GM19193 (cell line): ENCODE results near the gene VMP1.
A peak's percentile ranks its signal among the peaks of the same experiment; 100 is the strongest.

ENCODE experiments used
- POLR2A ChIP-seq: IDR thresholded peaks from 4 replicates; pipeline ENCODE4 v1.6.1; 2011; ENCODE audit not compliant: insufficient read depth, insufficient read length; ENCODE audit errors: extremely low read depth

The VMP1 gene

DNA sequence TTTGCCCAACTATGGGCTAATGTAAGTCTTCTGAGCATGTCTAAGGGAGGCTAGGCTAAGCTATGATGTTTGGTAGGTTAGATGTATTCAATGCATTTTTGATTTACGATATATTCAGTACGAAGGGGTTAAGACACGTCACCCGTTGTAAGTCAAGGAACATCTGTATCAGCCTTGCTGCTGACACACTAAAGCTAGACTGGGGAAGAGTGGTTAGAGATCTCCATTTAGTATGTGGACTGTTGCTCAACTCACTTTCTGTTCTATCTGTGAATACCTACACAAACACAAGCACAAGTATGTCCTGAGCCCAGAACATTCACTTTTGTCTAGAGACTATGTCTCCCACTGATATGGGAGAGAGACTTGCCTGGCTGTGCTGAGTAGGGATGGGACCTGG is 71.5 kb downstream of the VMP1 start:
- TF ChIP-seq POLR2A: no peak

DNA sequence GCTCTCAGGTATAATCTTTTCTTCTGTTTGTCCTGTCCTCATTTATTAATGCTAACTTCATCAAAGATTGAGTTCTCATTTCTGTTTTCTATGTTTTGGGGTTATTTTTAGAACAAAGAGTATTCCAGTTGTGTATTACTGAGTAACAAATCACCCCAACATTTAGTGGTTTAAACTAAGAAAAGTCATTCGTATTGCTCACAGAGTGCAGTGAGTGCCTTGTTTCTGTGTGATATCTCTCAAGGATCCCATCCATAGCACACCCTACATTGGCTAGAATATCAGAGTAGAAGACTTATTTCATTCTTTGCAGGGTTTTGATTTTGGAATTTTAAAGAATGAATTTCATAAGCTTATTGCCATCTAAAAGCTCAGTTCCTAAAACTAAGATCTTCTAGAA is 72.1 kb downstream of the VMP1 start:
- TF ChIP-seq POLR2A: no peak

DNA sequence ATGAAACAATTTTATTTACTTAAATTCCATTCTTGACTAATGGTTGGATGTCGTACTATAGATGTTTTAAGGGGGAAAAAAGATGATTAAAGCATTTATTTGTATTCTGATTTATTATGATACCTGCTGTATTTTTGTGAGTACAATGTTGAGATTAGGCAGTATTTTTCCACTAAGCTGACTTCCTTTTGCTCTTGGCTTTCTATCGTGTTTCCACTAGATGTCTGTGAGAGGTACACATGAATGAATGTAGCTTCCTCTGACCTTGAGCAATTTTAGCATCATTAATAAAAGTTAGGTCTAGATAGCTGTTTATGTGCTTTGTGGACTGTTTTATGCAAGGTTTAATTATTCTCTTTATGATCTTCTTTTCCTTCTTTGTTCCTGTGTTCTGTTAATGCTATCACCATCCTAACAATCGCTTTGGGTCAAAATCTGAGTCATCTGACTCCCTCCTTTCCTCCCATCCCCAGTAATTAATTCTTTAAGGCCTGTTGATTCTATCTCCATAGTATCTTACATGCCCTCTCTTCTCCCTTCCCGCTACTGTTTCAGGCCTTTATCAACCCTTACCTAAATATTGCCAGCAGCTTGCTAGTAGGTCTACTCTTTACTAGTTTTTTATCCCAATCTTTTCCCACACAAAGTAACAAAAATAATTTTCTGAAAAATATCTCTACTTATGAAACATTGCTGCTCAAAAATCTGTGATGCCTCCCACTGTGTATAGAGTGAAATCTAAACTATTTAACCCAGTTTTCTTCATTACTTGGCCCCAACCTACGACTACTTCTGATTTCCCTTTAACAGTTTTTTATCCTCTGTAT is 76.0 kb downstream of the VMP1 start:
- no peak for TF ChIP-seq POLR2A

DNA sequence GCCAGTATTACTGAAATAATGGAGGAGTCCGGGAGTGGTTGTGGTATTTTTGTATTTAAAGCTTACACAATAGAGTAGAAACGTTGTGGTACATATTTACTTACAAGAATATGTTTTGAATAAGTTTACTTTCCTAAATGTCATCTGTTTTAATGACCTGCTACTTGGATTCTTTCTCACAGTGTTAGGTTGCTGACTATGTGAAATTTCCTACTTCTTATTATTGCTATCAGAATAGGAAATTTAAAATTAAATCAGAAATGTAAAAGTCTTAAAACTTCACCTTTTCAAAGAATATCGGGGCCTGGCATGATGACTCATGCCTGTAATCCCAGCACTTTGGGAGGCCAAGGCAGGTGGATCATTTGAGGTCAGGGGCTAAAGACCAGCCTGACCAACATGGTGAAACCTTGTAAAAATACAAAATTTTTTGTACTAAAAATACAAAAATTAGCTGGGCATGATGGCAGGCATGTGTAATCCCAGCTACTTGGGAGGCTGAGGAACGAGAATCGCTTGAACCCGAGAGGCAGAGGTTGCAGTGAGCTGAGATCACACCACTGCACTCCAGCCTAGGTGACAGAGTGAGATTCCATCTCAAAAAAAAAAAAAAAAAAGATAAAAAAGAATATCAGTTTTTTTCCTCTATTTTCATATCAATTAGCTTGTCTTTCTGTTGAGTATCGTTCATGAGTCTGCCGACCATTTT is 77.8 kb downstream of the VMP1 start:
- TF ChIP-seq POLR2A: no peak

DNA sequence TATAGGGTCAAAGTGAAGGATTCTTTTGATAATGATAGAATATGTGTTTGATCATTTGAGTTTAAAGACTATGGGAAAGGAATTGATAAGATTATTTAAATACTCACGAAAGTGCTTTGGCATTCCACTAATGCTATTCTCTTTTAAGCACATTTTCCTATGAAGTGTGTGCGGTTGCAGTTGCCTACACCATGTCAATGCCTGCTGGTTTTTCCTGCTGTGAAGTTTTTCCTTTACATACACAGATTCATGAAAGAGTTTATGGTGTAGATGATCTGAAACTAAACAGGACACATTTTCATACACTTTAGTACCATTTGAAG is 78.7 kb downstream of the VMP1 start:
- TF ChIP-seq POLR2A: no peak

DNA sequence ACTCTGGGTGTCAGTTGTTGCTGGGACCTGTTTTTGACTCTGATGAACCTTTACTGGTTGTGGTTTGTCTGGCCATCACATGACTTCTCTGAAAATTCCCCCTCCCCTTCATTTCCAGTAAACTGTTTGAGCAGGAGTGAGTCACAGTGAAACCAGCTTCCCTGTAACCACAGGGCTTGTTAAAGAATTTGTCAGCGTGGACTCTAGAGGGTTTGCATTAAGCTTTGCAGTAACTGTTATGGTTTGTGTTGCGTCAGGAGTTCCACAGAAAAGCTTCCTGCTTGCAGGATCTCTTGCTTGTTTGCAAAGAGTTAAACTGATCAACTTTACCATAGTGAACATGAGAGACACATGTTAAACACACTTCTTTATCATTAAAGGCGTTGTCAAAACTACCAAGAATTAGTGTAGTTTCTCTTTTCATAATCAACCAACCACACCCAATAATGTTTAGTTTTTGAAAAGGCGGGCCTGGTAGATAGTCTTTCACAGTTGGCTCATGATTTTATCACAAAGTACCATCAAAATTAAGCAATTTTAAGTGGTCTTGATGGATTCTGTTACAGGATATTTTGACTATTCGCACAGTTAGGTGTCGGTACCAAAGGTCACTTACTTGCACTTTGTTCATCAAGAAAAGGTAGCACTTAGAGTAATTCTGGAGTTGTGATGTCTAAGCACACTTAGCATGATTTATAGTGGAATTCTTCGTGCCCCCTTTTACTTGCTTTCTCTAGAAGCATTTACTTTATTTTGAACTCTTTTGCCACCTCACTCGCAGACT is 79.3 kb downstream of the VMP1 start:
- TF ChIP-seq POLR2A: peak; percentile 49

DNA sequence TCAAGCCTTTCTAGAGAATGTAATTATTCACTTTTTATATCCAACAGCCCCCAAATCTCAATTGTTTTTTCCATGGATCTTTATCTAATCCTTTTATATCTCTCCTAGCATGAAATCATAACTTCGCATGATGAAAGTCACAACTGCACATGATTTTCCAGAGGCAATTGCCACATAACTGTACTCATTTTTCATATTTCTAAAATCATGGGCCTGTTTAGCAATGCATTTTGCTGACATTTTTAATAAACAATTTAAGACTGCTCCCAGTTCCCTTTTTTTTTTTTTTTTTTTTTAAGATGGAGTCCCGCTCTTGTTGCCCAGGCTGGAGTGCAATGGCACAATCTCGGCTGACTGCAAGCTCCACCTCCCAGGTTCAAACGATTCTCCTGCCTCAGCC is 83.5 kb downstream of the VMP1 start:
- no peak for TF ChIP-seq POLR2A

DNA sequence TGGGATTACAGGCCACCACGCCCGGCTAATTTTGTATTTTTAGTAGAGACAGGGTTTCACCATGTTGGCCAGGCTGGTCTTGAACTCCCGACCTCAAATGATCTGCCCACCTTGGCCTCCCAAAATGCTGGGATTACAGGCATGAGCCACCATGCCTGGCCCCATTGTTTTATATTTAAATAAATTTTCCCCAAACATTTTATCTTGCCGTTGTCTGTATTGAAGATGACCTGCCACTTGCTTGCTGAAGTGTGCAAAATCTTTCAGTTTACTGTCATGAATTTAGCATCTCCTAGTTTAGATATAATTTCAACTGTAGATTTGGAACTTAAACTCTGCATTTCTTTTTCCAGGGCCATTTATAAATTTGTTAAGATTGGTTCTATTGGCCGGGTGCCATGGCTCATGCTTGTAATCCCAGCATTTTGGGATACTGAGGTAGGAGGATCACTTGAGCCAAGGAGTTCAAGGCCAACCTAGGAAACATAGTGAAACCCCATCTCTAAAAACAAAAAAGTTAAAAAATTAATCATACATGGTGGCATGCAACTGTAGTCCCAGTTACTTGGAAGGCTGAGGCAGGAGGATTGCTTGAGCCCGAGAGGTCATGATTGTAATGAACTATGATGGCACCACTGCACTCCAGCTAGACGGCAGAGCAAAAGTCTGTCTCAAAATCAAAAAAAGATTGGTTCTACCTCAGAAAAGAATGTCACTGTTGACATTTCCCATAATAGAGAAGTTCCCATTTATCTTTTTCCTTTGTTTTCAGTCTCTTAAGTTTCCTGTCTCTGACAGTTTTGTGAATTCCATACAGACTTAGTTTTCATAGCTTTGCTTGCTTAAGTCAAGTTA is 84.4 kb downstream of the VMP1 start:
- TF ChIP-seq POLR2A: no peak

DNA sequence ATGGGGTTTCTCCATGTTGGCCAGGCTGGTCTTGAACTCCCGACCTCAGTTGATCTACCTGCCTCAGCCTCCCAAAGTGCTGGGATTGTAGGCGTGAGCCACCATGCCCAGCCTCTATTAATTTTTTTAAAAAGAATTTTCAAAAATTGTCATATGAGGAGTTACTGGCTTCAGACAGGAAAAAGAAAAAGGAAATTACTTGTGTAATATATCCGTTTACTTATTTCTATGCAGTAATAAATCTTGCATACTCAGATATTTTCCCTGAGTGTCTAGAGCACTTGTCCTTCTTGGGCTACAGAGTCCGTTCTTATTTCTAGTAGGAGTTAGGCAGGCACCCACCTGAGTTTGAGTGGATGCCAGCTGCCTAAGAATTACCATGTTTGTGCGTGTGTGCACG is 85.8 kb downstream of the VMP1 start:
- no peak for TF ChIP-seq POLR2A

DNA sequence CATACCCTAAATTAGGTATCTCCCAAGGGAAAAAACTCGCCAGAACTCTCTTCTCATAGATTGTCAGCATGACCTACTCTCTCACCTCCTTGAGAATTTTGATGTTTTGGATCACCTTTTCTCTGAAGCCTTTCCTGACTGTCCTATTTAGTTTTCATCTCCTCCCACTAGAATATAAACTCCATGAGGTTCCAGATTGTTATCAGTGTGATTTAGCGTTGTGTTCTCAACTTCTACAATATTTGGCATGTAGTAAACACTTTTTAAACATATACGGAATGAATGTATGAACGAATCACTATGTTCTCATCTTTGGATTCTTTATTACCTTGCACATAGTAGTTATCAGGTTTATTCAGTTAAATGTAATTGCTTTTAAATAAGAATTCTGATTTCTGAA is 88.7 kb downstream of the VMP1 start:
- no peak for TF ChIP-seq POLR2A

DNA sequence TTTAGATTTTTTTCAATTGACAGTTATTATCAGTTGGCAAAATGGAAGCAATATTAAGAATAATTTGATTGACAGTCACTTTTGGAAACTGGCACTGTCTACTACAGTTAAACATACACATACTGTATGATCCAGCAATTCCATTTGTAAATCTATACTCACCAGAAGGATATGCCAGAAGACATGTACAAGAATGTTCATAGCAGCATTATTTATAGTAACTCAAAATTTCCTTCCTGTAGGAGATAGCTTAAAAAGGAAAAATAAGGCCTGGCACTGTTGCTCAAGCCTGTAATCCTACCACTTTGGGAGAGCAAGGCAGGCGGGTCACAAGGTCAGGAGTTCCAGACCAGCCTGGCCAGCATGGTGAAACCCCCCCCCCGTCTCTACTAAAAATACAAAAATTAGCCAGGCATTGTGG is 89.3 kb downstream of the VMP1 start:
- no peak for TF ChIP-seq POLR2A

DNA sequence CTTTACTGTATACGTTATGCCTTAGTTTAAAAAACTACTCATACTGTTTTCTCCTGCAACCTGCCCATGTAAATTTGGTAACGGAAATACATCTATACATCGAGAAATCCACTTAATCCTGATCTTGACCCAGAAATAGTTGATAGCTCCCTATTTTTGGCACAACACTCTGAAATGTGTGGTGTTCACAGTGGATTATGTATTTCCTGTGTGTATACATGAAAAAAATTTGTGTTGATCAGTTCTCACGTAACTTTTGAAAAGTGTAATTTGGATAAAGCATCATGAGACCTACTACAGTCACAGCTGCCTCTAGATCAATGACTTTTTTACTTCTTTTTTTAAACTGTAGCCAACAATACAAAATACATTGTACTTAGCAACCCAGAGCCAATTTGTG is 90.7 kb downstream of the VMP1 start:
- TF ChIP-seq POLR2A: no peak

DNA sequence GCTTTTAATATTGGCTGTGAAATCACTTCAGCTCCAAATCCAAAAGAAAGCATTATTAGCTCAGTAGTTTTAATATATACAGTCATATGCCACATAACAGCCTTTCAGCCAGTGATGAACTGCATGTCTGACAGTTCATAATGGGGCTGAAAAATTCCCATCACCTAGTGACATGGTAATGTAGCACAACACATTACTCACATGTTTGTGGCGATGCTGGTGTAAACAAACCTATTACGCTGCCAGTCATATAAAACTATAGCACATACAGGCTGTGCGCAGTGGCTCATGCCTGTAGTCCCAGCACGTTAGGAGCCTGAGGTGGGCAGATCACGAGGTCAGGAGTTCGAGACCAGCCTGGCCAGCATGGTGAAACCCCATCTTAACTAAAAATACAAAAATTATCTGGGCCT is 93.1 kb downstream of the VMP1 start:
- no peak for TF ChIP-seq POLR2A

DNA sequence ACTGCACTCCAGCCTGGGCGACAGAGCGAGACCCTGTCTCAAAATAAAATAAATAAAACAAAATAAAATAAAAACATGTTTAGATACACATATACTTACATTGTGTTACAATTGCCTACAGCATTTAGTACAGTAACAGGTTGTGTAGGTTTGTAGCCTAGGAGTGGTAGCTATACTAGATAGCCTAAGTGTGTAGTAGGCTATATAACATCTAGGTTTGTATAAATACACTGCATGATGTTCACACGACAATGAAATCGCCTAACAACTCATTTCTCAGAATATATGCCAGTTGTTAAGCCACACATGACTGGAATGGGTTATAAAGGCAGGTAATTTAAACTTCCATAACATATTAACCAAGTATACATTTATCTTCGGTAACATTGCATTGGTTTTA is 94.7 kb downstream of the VMP1 start:
- TF ChIP-seq POLR2A: no peak

DNA sequence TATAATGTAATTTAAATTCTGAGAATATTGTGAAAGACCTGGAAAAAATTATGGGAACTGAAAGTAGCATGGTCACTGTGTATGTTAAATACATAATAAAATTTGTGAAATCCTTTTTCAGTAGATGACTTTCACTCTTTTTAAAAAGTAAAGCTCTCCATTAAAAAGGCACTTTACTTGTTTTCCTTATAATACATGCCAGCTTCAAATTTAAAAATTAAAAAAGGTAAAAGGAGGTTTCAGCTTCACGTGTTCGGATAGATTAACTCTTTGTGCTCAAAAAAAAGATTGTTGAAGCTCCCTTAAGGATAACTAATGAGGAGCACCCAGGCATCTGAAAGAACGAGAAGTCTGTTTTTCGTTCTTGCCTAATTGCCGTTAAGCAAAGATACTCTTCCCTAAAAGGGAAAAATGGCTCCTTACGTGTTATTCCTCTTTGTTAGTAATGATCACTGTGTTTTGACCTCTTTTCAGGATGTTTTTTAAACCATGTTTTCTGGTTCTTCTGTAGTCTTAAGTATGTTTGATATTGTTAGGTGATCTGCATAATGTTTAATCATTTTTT is 97.5 kb downstream of the VMP1 start:
- TF ChIP-seq POLR2A: no peak

DNA sequence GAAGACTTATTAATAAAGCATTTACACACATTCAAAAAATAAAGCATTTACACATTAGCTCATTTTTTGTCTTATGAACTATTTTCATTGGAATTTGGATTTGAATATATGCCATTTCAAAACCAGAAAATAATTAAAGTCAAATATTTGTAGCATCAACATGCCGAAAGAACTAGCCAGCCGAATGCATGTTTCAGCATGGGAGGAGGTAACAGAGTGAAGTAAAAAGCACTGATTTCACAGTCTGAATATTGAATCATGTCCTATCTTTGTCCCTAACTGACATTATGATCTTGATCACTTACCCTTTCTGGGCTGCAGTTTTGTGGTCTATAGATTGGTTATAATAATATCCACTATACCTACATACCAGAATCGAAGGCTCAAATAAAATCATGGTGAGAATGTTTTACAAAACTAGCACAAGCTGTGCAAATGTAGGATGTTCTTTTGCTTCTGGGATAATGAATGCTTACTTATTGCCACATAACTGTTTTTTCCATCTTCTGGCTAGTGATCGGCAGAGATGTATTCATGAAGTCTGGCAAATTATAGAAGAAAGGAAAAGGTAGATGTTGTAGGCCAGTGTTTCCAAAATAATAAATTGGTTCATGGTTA is 100.5 kb downstream of the VMP1 start:
- no peak for TF ChIP-seq POLR2A
